Jurkat, Clone E6-1 (cell line): ENCODE measurements around the gene ADGRD1.

Experiments
- DNase-seq: peaks from one replicate; pipeline ENCODE4 v3.0.0-alpha.2; 2011; ENCODE audit warnings: low read depth, low spot score
- H3K4me3 ChIP-seq: 2 replicates; pipeline ENCODE4 v1.5.1; 2011; ENCODE audit warnings: mild to moderate bottlenecking, low read length, control low read depth, moderate library complexity

Gene ADGRD1

DNA sequence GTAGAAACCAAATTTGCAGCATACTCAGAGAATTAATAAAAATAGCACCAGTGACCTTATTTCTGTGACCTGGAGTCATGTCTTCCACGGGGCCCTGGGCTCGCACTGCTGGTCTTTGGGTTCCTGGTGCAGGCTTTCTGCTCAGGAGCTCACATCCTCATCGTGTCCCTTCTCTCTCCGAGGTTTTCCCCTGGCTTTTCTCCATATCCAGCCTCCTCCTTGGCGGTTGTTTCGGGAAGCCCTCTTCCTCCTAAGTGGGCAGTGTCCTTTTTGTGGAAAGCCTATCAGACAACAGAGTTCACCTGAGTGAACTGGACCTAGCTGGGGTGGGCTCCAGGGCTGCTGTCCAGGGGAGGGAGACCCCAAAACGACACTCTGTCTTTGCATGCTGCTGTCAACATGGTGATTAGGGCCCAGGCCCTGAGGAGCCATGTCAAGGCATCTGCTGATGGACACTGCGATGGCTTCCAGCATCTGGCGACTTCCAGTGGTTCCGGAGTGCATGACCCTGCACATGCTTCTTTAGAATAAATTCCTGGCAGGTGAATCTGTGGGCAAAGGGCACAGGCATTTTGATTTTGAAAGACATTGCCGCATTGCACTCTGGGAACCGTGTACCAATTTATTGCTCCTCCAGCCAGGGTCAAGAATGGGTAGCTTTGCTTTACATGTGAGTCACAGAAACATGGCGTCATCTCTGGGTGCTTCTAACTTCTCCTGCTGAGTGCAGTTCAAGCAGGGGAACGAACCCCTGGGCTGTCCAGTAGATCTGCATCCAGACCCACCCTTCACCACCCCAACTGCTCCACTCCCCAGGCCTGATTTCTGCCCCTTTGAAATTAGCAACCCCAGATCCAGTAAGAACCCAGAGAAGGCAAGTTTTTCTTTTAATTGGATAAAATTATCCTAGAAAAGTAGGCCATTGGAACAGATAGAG is 136.8 kb downstream of the ADGRD1 start:
- H3K4me3 ChIP-seq, result no peak overlapping the region
- DNase-seq, result no peak

DNA sequence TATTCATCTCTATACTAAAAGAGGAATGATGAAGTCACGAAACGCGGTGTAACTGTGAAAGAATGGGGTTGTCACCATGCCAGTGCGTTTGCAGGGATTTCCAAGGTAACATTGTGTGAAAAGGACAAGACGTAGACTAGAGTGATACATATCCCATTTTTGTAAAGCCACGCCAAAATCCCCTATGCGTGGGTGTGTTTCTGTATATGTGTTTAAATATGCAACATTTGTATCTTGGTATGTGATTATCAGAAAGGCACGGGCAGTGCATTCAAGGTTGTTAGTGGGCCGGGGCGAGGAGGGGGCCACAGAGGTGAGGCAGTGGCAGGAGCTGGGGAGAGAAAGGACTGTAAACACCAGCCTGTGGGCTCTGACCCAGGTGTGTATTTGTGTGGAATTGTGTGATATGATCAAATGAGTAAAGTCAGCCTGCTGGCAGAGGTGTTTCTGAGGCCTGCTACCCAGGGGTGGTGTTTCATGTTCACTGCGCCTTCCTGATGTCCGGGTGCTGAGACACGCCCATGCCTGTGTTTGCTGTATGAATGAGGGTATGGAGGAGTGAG is 137.8 kb downstream of the ADGRD1 start:
- DNase-seq, result no peak
- no peak overlapping the region for H3K4me3 ChIP-seq

DNA sequence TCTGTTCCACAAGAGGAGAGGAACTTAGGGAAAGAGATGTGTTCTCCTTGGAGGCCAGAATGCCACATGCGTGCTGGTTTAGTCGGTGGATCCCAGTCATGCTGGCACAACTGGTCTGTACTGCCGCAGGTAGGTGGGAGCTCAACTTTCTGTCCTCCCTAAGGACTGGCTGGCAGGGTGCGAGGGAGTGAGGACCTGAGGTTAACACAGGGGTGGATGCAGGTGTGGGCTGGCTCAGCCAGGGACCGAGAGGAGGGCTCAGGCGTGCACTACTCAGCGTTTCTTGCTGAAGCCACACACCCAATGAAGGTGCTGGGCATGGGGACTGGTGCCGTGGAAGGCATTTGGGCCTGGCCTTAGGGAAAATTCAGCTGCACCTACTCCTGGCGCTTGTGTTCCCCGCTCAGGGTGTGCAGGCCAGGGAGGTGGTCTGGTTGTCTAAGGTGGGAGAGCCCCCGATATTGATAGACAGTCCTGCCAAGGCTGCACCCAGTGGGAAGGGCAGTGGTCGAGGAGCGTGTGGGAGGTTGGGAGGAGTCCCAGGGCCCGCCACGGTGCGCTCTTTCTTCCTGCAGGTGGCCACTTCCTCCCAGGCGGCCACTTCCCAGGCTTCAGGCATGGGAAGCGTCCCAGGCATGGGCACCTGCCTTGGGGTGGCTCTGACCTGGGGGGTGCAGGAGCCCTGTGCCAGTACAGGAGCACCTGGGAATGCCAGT is 138.4 kb downstream of the ADGRD1 start:
- no peak for DNase-seq
- no peak overlapping the region for H3K4me3 ChIP-seq

DNA sequence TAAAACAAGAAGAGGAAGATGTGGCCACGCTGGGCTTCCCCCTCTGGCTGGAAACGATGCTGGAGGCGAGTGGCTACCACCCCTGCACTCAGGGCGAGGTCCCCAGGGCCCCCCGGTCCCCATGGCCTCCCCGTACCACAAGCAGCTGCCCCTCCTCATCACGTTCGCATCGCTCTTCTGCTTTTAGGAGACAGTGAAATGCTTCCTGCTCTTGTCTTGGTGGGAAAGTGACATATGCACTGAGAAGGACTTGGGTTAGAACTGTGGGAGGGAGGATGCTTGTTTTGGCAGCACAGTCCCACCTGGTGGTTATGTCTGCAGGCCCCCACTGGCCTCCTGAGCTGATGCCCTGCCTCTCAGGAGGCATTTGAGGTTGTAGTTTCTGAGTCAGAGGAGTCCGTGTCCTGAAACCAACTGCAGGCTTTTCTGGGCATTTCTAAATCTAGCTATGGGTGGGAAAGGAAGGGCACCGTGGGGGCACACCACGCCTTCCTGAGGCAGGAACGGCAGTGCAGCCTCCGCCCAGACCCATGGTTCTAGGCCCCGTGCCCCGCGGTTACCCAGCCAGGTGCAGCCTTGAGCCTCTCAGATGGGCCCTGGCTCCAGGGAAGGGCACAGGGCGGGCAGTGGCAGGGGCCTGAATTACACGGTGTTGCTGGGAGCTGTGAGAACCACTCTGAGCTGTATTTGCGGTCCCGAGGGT is 139.3 kb downstream of the ADGRD1 start:
- DNase-seq, result no peak
- no peak overlapping the region for H3K4me3 ChIP-seq

DNA sequence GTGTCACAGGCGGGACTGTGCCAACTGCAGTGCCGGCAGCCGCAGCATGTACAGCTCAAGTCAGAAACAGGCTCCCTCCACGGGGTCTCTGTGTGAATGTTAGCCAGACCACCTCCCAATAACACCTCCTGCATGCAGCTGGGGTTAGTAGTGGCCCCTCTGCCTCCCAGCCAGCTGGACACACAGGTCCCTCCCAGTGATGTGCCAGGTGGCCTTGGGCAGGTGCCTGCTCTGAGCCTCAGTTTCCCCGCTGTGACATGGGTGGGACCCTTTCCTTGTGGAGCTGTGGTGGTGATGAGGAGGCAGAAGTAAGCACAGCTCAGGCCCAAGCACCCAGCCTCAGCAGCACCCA is 139.9 kb downstream of the ADGRD1 start:
- no peak for DNase-seq
- no peak overlapping the region for H3K4me3 ChIP-seq

DNA sequence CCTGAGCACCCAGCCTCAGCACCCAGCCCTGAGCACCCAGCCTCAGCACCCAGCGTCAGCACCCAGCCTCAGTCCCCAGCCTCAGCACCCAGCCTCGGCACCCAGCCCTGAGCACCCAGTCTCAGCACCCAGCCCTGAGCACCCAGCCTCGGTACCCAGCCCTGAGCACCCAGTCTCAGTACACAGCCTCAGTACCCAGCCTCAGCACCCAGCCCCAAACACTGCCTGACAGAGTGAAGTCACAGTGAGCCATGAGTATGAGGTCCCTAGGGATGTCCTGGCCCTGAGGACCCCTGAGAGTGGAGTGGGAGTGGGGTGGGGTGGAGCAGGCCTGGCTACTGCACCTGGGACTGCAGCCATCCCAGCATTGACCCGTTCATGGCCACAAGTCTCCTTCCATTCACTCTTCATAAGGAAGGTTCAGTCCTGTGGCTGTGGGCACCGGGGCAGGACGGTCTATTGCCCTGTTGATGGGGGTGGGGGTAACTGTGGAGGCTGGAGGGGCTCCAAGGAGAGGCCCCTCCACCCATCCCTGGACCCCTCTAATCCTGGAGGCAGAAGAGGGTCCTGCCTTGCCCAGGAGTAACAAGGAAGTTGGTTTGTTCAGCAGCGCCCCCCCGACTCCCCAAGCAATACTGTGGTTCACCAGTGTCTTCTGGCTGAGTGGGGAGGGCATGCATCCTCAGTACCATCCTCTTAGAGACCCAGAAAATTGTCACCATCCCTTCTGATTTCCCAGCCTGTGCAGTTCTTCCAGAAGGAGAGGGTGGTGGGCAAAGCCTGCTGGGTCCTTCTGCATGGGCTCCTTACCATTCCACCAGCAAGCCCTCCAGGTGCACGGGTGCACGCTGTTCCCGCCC is 140.5 kb downstream of the ADGRD1 start:
- no peak overlapping the region for H3K4me3 ChIP-seq
- no peak for DNase-seq

DNA sequence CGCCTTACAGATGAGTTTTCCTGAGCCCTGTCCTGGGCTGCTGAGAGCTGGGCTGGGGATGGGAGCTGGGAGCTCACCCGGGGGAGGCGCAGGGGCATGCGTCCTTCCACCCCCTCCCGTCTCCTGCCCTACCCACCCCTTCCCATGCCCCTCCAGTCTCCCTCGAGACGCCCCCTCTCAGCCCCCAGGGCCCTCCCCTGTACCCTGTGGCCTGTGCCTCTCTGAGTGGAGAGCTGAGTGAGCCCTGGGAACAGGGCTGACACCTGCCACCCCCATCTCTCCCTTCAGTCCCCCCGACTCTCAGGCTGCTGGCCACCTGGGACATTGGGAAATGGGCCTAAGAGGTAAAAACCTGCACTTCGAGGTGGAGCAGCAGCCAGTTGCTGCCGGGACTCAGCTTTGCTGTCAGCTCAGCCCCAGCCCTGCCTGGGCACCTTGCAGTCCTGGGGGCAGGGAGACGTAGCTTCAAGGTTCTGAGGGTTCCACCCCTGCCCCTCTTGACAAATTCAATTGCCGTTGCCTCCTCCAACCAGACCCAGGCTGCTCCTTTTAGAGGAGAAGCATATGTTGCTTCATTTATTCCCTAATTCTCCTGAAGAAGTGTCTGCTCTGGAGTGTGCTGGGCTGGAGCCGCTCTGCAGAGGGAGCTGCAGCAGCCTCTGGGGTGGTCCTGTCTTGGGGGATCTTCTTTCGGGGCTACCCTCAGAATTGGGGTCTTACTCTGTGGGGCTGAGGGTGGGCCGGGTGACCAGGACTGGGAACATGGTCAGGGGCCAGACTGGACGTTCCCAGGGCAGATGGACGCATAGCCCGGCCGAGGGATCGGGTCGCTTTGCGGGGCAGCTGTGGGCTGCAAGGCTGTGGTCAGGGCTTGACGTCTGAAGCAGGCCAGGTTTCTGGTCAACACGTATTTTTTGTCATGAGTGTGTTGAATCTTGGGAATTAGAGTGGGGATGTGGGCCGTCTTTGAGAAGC is 141.4 kb downstream of the ADGRD1 start:
- no peak for DNase-seq
- no peak overlapping the region for H3K4me3 ChIP-seq

DNA sequence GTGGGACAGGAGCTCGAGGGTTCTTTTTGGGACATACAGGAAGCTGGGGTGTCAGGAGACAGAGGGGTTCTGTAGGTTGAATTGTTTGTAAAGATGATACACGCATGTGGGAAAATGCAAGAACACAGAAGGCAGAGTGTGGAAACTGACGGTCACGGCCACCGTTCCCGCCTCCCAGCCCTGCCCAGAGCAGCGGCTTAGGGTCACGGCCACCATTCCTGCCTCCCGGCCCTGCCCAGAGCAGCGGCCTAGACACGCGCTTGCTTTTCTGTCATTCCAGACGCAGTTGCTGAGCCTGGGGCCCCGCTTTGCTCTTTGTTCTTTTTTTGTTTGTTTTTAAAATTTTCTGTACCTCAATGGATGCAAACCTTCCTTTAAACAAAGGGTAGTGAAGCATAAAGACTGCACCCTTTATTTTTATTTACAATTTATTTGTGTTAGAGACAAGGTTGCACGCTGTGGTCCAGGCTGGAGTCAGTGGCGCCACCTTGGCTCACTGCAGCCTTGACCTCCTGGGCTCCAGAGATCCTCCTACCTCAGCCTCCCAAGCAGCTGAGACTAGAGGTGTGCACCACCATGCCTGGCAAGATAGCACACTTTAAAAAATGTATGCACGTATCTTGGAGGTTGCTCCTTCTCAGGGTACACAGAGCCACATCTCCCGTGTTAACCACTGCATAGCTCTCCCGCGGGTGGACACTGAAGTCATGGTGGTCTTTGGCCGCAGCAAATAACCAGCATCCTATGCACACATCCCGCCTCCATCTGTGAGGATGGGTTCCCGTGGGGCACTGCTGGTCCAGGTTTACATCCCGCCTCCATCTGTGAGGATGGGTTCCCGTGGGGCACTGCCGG is 142.3 kb downstream of the ADGRD1 start:
- H3K4me3 ChIP-seq, result no peak overlapping the region
- DNase-seq, result no peak

DNA sequence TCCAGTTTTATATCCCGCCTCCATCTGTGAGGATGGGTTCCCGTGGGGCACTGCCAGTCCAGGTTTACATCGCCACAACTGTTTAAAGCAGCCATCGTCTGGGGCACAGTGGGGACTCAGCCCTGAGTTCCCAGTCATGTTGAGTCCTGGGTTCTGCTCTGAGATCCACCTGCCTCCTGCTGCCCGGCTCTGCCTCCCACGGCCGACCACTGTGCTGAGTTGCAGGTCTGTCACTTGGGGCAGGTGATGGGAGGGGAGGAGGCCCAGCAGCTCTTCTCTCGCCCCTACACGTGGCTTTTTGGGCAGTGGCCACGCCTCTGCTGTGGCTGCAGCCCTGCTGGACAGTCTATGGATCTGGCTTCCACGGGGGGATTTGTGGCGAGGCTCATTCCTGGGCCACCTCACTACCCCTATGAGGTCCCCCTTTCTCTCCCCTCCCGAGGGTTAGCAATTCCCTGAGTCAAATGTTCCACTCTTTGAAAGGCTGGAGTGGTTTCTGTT is 143.0 kb downstream of the ADGRD1 start:
- DNase-seq, result no peak
- no peak overlapping the region for H3K4me3 ChIP-seq

DNA sequence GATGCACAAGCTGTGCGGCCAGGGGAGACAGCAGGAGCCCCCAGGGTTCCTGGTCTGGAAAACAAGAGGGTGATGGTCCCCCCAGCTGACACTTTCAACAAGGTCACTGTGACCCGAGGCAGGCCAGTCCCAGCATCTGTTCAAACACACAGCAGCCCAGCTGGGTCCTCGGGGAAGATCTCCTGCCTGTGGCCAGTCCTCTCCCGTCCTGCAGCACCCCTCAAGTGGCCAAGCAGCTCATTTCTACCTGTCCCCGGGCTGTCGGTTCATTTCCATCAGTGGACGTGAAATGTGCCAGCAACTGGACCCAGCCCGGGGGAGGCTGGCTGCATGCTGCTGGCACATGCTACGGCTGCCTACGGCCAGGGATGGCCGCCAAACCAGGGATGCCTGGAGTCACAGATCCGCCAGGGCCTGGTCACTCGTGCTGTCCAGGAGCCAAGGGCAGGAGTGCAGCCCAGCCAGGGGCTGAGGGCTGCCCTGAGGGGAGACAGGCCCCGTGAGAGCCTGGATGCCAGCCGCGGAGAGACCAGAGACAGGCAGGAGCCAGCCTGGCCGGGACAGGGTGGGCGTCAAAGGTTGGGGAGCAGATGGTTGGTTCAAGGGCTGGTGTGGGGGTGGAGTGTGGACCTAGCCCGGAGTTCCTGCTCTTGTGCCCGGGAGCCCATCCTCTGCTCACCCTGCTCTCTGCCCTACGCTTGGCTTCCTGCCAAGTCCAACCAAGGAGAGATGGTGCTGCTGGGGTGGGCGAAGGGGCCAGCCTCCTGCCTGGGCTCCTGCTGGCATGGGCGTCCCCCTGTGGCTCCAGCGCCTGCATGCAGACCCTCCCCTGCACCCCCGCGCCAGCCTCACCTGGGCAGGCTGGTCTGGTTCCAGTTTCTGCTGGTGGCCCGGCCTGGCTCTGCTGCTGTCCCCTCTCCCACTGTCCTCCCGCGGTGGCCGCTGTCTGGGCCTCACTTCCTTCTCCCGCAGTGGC is 143.8 kb downstream of the ADGRD1 start:
- DNase-seq, result no peak

DNA sequence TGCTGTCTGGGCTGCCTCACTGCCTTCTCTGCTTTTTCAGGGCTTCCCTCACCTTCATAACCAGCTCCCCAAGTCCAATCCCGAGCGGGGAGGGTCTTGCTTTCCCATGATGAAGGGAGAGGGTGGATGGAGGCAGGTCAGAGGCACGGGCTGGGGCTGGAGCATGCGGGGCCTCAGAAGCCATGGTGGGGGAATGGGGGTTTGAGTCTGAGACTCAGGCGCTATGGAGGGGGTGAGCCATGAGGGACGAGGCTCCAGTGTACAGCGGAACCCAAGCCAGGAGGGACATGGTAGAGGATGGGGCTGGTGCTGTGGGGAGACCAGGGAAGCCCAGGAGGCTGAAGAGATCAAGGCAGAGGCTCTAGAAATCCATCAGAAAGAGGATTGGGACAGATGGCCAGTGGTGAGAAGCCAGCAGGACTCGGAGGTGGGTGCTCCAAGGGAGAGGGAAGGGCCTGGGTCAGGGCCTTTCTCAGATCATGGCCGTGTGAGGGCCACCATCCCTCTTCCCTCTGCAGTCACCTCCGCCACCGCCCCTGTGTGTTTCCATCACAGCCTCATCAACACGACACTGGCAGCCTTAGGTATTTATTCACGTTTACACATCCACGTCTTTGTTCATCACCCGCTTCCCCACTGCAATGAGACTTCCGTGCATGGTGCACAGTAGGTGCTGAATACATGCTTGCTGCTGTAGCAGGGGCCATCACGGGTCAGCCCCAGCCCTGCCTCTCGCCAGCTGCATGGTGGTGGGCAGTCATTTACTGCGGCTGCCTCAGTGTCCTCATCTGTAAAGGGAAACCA is 144.7 kb downstream of the ADGRD1 start:
- H3K4me3 ChIP-seq, result no peak overlapping the region
- no peak for DNase-seq

More for the DNA sequence above, 143.8 kb downstream of the ADGRD1 start:
- no peak overlapping the region for H3K4me3 ChIP-seq

DNA sequence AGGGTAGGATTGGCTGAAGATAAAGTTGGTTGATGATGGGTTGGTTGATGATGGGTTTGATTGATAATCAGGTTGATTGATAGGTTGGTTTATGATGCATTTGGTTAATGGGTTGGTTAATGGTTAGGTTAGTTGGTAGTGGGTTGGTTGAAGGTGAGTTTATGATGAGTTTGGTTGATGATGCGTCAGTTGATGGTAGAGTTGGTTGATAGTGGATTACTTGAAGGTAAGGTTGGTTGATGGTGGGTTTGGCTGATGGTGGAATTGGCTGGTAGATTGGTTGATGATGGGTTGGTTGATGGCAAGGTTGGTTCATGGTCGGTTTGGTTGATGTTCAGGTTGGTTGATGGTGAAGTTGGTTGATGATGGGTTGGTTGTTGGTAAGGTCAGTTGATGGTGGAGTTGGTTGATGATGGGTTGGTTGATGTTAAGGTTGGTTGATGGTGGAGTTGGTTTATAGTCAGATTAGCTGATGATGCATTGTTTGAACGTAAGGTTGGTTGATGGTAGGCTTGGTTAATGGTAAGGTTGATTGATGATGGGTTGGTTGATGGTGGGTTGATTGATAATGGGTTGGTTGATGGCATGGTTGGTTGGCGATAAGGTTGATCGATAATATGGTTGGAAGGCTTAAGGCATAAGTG is 146.4 kb downstream of the ADGRD1 start:
- no peak for DNase-seq
- H3K4me3 ChIP-seq, result no peak overlapping the region

DNA sequence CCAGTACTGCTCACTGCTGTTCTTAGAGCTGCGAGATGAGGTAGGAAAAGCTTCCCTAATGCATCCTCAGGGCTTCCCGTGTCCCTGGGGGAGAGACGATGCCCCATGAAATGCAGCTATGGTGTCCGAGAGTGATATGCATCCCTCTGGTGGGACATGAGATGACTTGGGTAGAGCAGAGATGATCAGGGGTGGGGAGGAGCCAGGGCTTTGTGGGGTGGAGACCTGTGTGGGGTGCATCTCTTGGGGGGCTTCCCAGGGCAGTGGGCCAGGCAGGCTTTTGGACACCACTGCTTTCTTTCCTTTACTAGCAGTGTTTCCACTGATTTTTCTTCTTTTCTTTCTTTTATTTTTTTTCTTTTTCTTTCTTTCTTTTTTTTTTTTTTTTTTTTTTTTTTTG is 147.3 kb downstream of the ADGRD1 start:
- no peak overlapping the region for H3K4me3 ChIP-seq
- DNase-seq, result no peak
